HG03025 (cell line): ENCODE data around the gene IL9.

Experiments
- ATAC-seq: cut with Tn5 transposase; IDR thresholded peaks from one replicate; pipeline ENCODE4 v1.9.1; 2021; ENCODE audit warnings: mild to moderate bottlenecking, moderate library complexity; ENCODE audit not compliant: unreplicated experiment, low FRiP score

Gene IL9

DNA sequence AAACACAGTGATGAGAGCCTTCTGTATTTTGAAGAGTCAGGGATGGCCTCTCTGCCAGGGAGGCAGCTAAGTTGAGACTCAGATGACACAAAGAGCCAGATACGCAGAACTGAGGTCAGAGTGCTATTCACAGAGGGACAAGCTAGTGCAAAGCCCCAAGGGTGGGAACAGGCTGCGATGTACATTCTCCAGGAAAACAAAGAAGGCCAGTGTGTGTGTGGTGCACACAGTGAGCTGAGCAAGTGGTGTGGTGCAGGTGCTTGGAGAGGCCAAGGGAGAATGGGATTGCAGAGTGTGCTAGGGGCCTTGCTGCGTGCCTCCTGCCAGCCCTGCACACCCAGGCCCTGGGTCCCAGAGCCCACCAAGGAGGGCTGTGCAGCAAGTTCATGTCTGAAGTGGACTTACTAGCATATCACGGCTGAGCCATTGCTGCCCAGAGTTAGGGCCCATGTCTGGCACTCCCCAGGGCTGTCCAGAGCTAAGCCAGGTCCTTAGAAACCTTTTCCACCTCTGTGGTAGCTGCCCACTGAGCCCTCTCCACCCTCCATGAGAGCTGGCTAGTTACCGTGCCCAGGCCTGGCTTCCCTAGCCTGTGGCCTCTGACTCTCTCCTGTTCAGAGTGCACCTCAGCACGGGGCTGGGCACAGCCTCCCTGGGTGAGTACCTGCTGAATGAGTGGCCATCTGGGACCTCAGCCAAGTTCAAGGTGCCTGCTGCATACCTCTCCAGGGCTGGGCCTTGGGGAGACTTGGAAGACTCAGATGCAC is 51.9 kb downstream of the IL9 start:
- ATAC-seq: no peak

- ATAC-seq: no peak
Observed at GRCh38 chr5:135842737-135843136, 52.9 kb downstream of the IL9 start.
